Esophagus squamous epithelium (tissue), 4 donors: ENCODE results near the gene MRPS27.

Experiments
- POLR2A ChIP-seq, 4 donors: fragments of 450-650 bp; IDR thresholded peaks; one replicate each; pipeline ENCODE4 v1.6.1; 2017; ENCODE audit warnings: antibody characterized with exemption in 4 of 4, mild to moderate bottlenecking in 4 of 4, moderate library complexity in 3 of 4
- TF ChIP-seq, protein P1 (sequence below), 6 experiments: fragments of 450-650 bp in 4 of 6; fragments of 200-600 bp in 2 of 6; sonication (generic) in 2 of 6; IDR thresholded peaks; one replicate each; pipeline ENCODE4 v1.5.1; 2016 to 2019; ENCODE audit warnings: antibody characterized with exemption in 6 of 6, mild to moderate bottlenecking in 4 of 6, moderate library complexity in 4 of 6

DNA sequence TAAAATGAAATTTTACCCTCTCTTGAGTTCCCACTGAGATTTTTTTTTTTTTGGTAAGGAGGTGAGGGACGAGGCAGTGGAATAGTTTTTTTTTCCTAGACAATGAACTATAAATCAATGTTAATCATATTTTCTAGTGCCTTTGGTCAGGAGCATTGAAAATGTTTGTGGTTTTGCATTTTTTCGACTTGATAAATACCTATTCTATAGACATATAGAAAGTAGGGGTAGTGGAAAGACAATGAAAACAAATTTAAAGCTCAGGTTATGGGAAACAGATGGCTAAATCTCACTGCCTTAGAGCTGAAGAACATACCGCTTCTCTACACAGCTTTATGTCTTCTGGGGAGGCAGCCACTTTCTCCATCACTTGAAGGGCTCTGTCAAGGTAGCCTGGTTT, 94.3 kb downstream of the MRPS27 start:
- TF ChIP-seq, protein P1, sequence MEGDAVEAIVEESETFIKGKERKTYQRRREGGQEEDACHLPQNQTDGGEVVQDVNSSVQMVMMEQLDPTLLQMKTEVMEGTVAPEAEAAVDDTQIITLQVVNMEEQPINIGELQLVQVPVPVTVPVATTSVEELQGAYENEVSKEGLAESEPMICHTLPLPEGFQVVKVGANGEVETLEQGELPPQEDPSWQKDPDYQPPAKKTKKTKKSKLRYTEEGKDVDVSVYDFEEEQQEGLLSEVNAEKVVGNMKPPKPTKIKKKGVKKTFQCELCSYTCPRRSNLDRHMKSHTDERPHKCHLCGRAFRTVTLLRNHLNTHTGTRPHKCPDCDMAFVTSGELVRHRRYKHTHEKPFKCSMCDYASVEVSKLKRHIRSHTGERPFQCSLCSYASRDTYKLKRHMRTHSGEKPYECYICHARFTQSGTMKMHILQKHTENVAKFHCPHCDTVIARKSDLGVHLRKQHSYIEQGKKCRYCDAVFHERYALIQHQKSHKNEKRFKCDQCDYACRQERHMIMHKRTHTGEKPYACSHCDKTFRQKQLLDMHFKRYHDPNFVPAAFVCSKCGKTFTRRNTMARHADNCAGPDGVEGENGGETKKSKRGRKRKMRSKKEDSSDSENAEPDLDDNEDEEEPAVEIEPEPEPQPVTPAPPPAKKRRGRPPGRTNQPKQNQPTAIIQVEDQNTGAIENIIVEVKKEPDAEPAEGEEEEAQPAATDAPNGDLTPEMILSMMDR (IDR thresholded peaks at IDR 0.05) = no peak
- TF ChIP-seq POLR2A (IDR thresholded peaks at IDR 0.05) = no peak
